Endodermal cell (in vitro differentiated cells): Measurements from ENCODE around the gene SPACA4. TPM values are rescaled to one million over a fixed set of nuclear protein-coding genes. Genes with fewer than 3 reads are reported as not detected.

Experiments
- DNase-seq: peaks from one replicate; pipeline ENCODE4 v3.0.0-alpha.2; 2017
- H3K27ac ChIP-seq: 2 replicates; pipeline ENCODE4 v1.5.1; 2013; ENCODE audit warnings: mild to moderate bottlenecking, low read depth, low read length, moderate library complexity
- H3K27me3 ChIP-seq: 2 replicates; pipeline ENCODE4 v1.6.1; 2013; ENCODE audit warnings: mild to moderate bottlenecking, low read length, moderate library complexity; ENCODE audit not compliant: insufficient read depth, control insufficient read depth, poor library complexity, severe bottlenecking
- H3K36me3 ChIP-seq: 2 replicates; pipeline ENCODE4 v1.7.0; 2013; ENCODE audit warnings: mild to moderate bottlenecking, low read length, moderate library complexity; ENCODE audit not compliant: control insufficient read depth, insufficient read depth
- H3K4me1 ChIP-seq: one replicate; pipeline ENCODE4 v1.7.0; 2013; ENCODE audit warnings: low read length; ENCODE audit not compliant: control insufficient read depth, insufficient read depth
- H3K4me3 ChIP-seq: 2 replicates; pipeline ENCODE4 v1.5.1; 2013; ENCODE audit warnings: mild to moderate bottlenecking, low read length, moderate library complexity
- H3K9ac ChIP-seq: 2 replicates; pipeline ENCODE4 v1.6.1; 2013; ENCODE audit warnings: mild to moderate bottlenecking, low read length, moderate library complexity; ENCODE audit not compliant: poor library complexity, severe bottlenecking; ENCODE audit errors: extremely low read depth
- H3K9me3 ChIP-seq: 2 replicates; pipeline ENCODE4 v1.6.1; 2013; ENCODE audit warnings: mild to moderate bottlenecking, low read length, moderate library complexity; ENCODE audit not compliant: control insufficient read depth
- H3K27ac Mint-ChIP-seq: 2 replicates; pipeline ENCODE4 v1.8.0; 2020; ENCODE audit warnings: mixed read lengths
- H3K27me3 Mint-ChIP-seq: 2 replicates; pipeline ENCODE4 v1.8.0; 2021; ENCODE audit warnings: mild to moderate bottlenecking, mixed read lengths; ENCODE audit not compliant: insufficient read depth
- H3K36me3 Mint-ChIP-seq: 2 replicates; pipeline ENCODE4 v1.8.0; 2020; ENCODE audit warnings: low read depth, mixed read lengths
- H3K4me1 Mint-ChIP-seq: 2 replicates; pipeline ENCODE4 v1.8.0; 2020; ENCODE audit warnings: mixed read lengths
- H3K4me3 Mint-ChIP-seq: 2 replicates; pipeline ENCODE4 v1.8.0; 2020; ENCODE audit warnings: mild to moderate bottlenecking, moderate library complexity, mixed read lengths
- H3K9me3 Mint-ChIP-seq: 2 replicates; pipeline ENCODE4 v1.8.0; 2020; ENCODE audit warnings: mild to moderate bottlenecking, mixed read lengths
- CTCF ChIP-seq: fragments of 200-600 bp; sonication (generic); conservative IDR thresholded peaks from 2 replicates; pipeline ENCODE4 v1.5.0; 2021; ENCODE audit warnings: antibody characterized with exemption, mild to moderate bottlenecking
- WGBS, 2 experiments: methylation state at CpG; one replicate each; pipeline versions ENCODE4 v1.1.5 to v1.1.7; 2013; ENCODE audit warnings: missing lambda C conversion rate in 2 of 2, mixed read lengths in 1 of 2; ENCODE audit not compliant: insufficient coverage in 1 of 2, insufficient read length in 1 of 2; 5-methylcytosine and 5-hydroxymethylcytosine counted together
- total RNA-seq, 2 donors: library from RNA; stranded (reverse); fragmentation: NEBNext Ultra II Directional in 1 of 2; extraction: Animal tissue kit (Norgen Biotek cat#: 25700) in 1 of 2; gene quantifications; 2 replicates in 1 of 2; 3 replicates in 1 of 2; pipeline ENCODE4 v1.2.1, GENCODE V29; 2021

The SPACA4 gene
- total RNA-seq, 2 donors from 2014 or later = not detected

DNA sequence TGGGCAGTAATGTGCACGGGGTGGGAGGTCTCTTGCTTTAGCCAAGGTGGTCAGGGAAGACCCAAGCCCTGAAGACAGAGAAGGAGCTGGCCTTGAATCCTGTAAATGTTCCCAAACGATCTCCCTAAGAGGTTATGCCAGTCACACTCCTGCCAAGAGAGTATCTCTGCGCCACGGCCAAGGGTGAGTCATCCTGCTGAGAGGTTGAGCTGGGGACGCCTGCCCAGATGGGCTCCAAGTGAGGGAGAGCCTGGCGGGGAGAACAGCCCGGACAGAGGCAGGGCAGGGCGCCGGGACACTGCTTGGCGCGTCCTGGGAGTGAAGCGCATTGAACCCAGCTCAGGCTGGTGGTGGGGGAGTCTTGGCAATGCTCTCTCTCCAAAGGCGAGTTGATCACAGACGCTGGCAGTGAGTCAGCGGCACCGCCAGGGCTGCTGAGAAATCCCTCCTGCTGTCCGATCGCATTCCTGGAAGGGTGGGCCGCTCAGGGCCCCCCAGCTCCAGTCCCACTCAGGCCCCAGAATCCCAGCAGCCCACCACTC lies 38.1 kb upstream of the SPACA4 start:
- Histone ChIP-seq H3K4me3 (no peak overlapping the region), H3K9me3 (no peaks in the 10 kb centered on the region), H3K27me3 (no peaks in the 10 kb centered on the region), H3K4me1 (no peaks in the 10 kb centered on the region), H3K36me3 (no peaks in the 10 kb centered on the region), H3K27ac (no peak overlapping the region), H3K9ac (no peak overlapping the region)
- peak; percentile 90 for DNase-seq
- 17 to 37% methylated on average over 8 to 19 of the region's 19 CpGs for WGBS, 2 experiments
- H3K4me1 Mint-ChIP-seq = peaks cover 16% of the 10 kb centered on the region
- H3K9me3 Mint-ChIP-seq = no peaks in the 10 kb centered on the region
- peak overlapping the region; percentile 92 for H3K27ac Mint-ChIP-seq
- H3K36me3 Mint-ChIP-seq = no peaks in the 10 kb centered on the region
- peak; percentile 19 for TF ChIP-seq CTCF
- peaks cover 17% of the 10 kb centered on the region for H3K27me3 Mint-ChIP-seq
- H3K4me3 Mint-ChIP-seq = peak overlapping the region; percentile 53

GRCh38 chr19:48569814-48570213 lies 36.7 kb upstream of the SPACA4 start:
- Histone ChIP-seq H3K27me3 (no peaks in the 10 kb centered on the region), H3K4me3 (no peak overlapping the region), H3K9ac (no peak overlapping the region), H3K4me1 (no peaks in the 10 kb centered on the region), H3K27ac (no peak overlapping the region), H3K9me3 (no peaks in the 10 kb centered on the region), H3K36me3 (no peaks in the 10 kb centered on the region)
- Mint-ChIP-seq H3K27me3 (peaks cover 17% of the 10 kb centered on the region), H3K36me3 (no peaks in the 10 kb centered on the region), H3K27ac (no peak overlapping the region), H3K4me3 (no peak overlapping the region), H3K4me1 (peaks cover 24% of the 10 kb centered on the region), H3K9me3 (no peaks in the 10 kb centered on the region)
- no peak for DNase-seq
- 80 to 87% methylated on average over 10 to 11 of the region's 11 CpGs for WGBS, 2 experiments
- TF ChIP-seq CTCF = no peak

DNA sequence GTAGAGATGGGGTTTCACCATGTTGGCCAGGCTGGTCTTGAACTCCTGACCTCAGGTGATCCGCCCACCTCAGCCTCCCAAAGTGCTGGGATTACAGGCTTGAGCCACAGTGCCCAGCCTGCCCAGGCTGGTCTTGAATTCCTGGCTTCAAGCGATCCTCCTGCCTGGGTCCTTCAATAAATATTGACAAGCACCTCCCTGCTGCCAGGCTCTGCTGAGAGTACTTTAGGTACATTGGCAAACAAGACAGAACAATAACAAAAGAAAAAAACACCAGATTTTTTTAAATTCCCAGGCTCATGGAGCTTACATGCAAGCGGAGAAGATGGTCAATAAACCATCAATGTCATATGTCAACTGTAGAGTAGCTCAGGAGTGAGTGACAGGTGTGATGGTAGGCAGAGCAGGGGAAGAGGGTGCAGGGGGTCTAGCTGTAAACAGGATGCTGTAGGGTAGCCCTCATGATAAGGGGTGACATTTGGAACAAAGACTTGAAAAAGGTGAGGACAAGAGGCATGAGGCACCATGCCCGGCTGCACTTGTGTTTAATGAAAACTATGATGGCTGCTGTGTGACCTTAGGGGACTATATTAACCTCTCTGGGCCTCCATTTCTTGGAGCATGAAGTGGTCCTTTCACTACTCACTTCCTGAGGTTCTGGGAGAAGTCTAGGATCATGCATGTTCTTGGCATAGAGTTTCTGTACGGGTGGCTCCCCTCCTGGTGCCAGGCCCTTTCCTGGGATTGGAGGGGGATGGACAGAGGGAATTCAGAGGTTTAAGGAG lies 35.0 kb upstream of the SPACA4 start:
- Mint-ChIP-seq H3K36me3 (no peaks in the 10 kb centered on the region), H3K27me3 (peaks cover 17% of the 10 kb centered on the region), H3K27ac (no peak overlapping the region), H3K4me1 (peaks cover 24% of the 10 kb centered on the region), H3K4me3 (no peak overlapping the region), H3K9me3 (no peaks in the 10 kb centered on the region)
- H3K27ac ChIP-seq = no peak overlapping the region
- no peak for TF ChIP-seq CTCF
- H3K9ac ChIP-seq = no peak overlapping the region
- no peaks in the 10 kb centered on the region for H3K9me3 ChIP-seq
- no peaks in the 10 kb centered on the region for H3K27me3 ChIP-seq
- no peak overlapping the region for H3K4me3 ChIP-seq
- no peak for DNase-seq
- H3K4me1 ChIP-seq = no peaks in the 10 kb centered on the region
- 75 to 85% methylated on average over 5 of the region's 5 CpGs for WGBS, 2 experiments
- H3K36me3 ChIP-seq = no peaks in the 10 kb centered on the region
